ENCODE results near the gene CHD9. TPM values are rescaled to one million over a fixed set of nuclear protein-coding genes. Genes with fewer than 3 reads are reported as not detected.

CHD9 gene
- total and polyA plus RNA-seq, 4 donors = 6.2 to 46.6 (median 32.5) TPM

GRCh38 chr16:53232826-53233529 is 178.2 kb downstream of the CHD9 start:
- Histone ChIP-seq H3K4me1 (ENCODE audit: control insufficient read depth in 4 of 4, insufficient read depth in 4 of 4, low read length in 3 of 4) (peaks cover 0 to 2% (median 0%) of the 10 kb centered on the region in 4 donors), H3K4me3 (ENCODE audit: low read depth in 1 of 3, low read length in 3 of 3) (no peak overlapping the region), H3K9me3 (ENCODE audit: control insufficient read depth in 4 of 4, low read length in 3 of 4) (no peaks in the 10 kb centered on the region), H3K27me3 (ENCODE audit: control insufficient read depth in 4 of 4, insufficient read depth in 4 of 4, low read length in 3 of 4) (no peaks in the 10 kb centered on the region), H3K36me3 (ENCODE audit: control insufficient read depth in 4 of 4, insufficient read depth in 3 of 4, low read depth in 1 of 4, low read length in 3 of 4) (peaks cover 2 to 51% (median 43%) of the 10 kb centered on the region in 4 donors), H3K9ac (ENCODE audit: low read depth in 1 of 2, low read length in 2 of 2) (no peak overlapping the region), H3K27ac (ENCODE audit: low read depth in 1 of 2, low read length in 2 of 2) (no peak overlapping the region)
- DNase-seq (ENCODE audit: low spot score) = no peak
- 93% methylated on average over 3 of the region's 3 CpGs for WGBS
- no peak for TF ChIP-seq HNF4A (conservative IDR thresholded peaks at IDR 0.05)
- TF ChIP-seq MAX (IDR thresholded peaks at IDR 0.05) = no peak
- TF ChIP-seq HNF4G (IDR thresholded peaks at IDR 0.05) = no peak
- TF ChIP-seq YY1 (IDR thresholded peaks at IDR 0.05) = no peak
- no peak for TF ChIP-seq EGR1 (IDR thresholded peaks at IDR 0.05; ENCODE audit: low read depth in 2 of 2)
- TF ChIP-seq TAF1 (conservative IDR thresholded peaks at IDR 0.05) = no peak
- TF ChIP-seq GABPA (IDR thresholded peaks at IDR 0.05 in 1 of 2, conservative IDR thresholded peaks at IDR 0.05 in 1 of 2) = no peak
- TF ChIP-seq, protein P1, sequence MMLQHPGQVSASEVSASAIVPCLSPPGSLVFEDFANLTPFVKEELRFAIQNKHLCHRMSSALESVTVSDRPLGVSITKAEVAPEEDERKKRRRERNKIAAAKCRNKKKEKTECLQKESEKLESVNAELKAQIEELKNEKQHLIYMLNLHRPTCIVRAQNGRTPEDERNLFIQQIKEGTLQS (IDR thresholded peaks at IDR 0.05) = no peak
- TF ChIP-seq FOXA1 (IDR thresholded peaks at IDR 0.05) = no peak
- no peak for TF ChIP-seq ZBTB33 (IDR thresholded peaks at IDR 0.05)
- no peak for TF ChIP-seq REST (IDR thresholded peaks at IDR 0.05)
- no peak for TF ChIP-seq SP1 (IDR thresholded peaks at IDR 0.05)
- TF ChIP-seq FOXA2 (IDR thresholded peaks at IDR 0.05) = no peak
- TF ChIP-seq RXRA (IDR thresholded peaks at IDR 0.05) = no peak
- TF ChIP-seq, protein P2, sequence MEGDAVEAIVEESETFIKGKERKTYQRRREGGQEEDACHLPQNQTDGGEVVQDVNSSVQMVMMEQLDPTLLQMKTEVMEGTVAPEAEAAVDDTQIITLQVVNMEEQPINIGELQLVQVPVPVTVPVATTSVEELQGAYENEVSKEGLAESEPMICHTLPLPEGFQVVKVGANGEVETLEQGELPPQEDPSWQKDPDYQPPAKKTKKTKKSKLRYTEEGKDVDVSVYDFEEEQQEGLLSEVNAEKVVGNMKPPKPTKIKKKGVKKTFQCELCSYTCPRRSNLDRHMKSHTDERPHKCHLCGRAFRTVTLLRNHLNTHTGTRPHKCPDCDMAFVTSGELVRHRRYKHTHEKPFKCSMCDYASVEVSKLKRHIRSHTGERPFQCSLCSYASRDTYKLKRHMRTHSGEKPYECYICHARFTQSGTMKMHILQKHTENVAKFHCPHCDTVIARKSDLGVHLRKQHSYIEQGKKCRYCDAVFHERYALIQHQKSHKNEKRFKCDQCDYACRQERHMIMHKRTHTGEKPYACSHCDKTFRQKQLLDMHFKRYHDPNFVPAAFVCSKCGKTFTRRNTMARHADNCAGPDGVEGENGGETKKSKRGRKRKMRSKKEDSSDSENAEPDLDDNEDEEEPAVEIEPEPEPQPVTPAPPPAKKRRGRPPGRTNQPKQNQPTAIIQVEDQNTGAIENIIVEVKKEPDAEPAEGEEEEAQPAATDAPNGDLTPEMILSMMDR (IDR thresholded peaks at IDR 0.05; ENCODE audit: low read depth, low read length, missing input control) = no peak
- TF ChIP-seq RAD21 (IDR thresholded peaks at IDR 0.05) = no peak
- no peak for TF ChIP-seq NR2F2 (IDR thresholded peaks at IDR 0.05)

Measured in liver (tissue), 9 donors.